Mesendoderm (in vitro differentiated cells): ENCODE data around the gene RECK.

Experiments used
- DNase-seq: peaks from one replicate; pipeline ENCODE4 v3.0.0; 2013
- H2AK5ac ChIP-seq: 2 replicates; pipeline ENCODE4 v1.6.1; 2013; ENCODE audit warnings: low read length, inconsistent platforms
- H2BK120ac ChIP-seq: 2 replicates; pipeline ENCODE4 v1.6.1; 2013; ENCODE audit warnings: low read depth, mild to moderate bottlenecking, low read length, moderate library complexity, mixed read lengths
- H2BK15ac ChIP-seq: replicated peaks from 2 replicates; pipeline ENCODE4 v1.6.1; 2013; ENCODE audit warnings: low read depth, mild to moderate bottlenecking, moderate library complexity
- H2BK5ac ChIP-seq: 2 replicates; pipeline ENCODE4 v1.6.1; 2013; ENCODE audit warnings: low read length, inconsistent platforms
- H3K18ac ChIP-seq: 2 replicates; pipeline ENCODE4 v1.6.1; 2013; ENCODE audit warnings: mild to moderate bottlenecking, low read length, mixed read lengths
- H3K23ac ChIP-seq: one replicate; pipeline ENCODE4 v1.6.1; 2013; ENCODE audit warnings: low read length
- H3K27ac ChIP-seq: 2 replicates; pipeline ENCODE4 v1.5.1; 2013; ENCODE audit warnings: low read depth, mild to moderate bottlenecking, inconsistent platforms, low read length, moderate library complexity
- H3K27me3 ChIP-seq: 2 replicates; pipeline ENCODE4 v1.6.1; 2013; ENCODE audit warnings: low read length, control low read depth, mild to moderate bottlenecking, inconsistent platforms; ENCODE audit not compliant: insufficient read depth, poor library complexity
- H3K36me3 ChIP-seq: 2 replicates; pipeline ENCODE4 v1.6.1; 2013; ENCODE audit warnings: low read length, inconsistent platforms; ENCODE audit not compliant: control insufficient read depth, insufficient read depth
- H3K4ac ChIP-seq: one replicate; pipeline ENCODE4 v1.6.1; 2013; ENCODE audit warnings: low read depth, mild to moderate bottlenecking, low read length, moderate library complexity
- H3K4me1 ChIP-seq: 2 replicates; pipeline ENCODE4 v1.6.1; 2013; ENCODE audit warnings: low read depth, low read length, inconsistent platforms; ENCODE audit not compliant: control insufficient read depth
- H3K4me2 ChIP-seq: 2 replicates; pipeline ENCODE4 v1.6.1; 2013; ENCODE audit warnings: low read length
- H3K4me3 ChIP-seq: 2 replicates; pipeline ENCODE4 v1.5.1; 2013; ENCODE audit warnings: mild to moderate bottlenecking, low read length
- H3K56ac ChIP-seq: one replicate; pipeline ENCODE4 v1.6.1; 2013; ENCODE audit warnings: low read length
- H3K79me1 ChIP-seq: 2 replicates; pipeline ENCODE4 v1.6.1; 2013; ENCODE audit warnings: low read length, inconsistent platforms
- H3K79me2 ChIP-seq: 2 replicates; pipeline ENCODE4 v1.6.1; 2013; ENCODE audit warnings: mild to moderate bottlenecking, low read length; ENCODE audit not compliant: control insufficient read depth, insufficient read depth
- H3K9ac ChIP-seq: 2 replicates; pipeline ENCODE4 v1.6.1; 2013; ENCODE audit warnings: low read length, inconsistent platforms
- H4K5ac ChIP-seq: one replicate; pipeline ENCODE4 v1.6.1; 2013; ENCODE audit warnings: low read length
- H4K8ac ChIP-seq: one replicate; pipeline ENCODE4 v1.6.1; 2013; ENCODE audit warnings: low read depth, mild to moderate bottlenecking, control low read depth, low read length, moderate library complexity
- WGBS: extraction: QIAGEN DNeasy Blood & Tissue Kit; methylation state at CpG from one replicate; pipeline ENCODE4 v1.1.7; 2013; ENCODE audit warnings: low lambda C conversion rate, missing lambda C conversion rate; ENCODE audit not compliant: insufficient coverage; ENCODE audit errors: extremely low coverage; 5-methylcytosine and 5-hydroxymethylcytosine counted together

The RECK gene

GRCh38 chr9:36119476-36119875, 82.8 kb downstream of the RECK start:
- H3K36me3 ChIP-seq = no peaks in the 10 kb centered on the region
- no CpG with 5 or more reads among the region's 7 CpGs for WGBS

DNA sequence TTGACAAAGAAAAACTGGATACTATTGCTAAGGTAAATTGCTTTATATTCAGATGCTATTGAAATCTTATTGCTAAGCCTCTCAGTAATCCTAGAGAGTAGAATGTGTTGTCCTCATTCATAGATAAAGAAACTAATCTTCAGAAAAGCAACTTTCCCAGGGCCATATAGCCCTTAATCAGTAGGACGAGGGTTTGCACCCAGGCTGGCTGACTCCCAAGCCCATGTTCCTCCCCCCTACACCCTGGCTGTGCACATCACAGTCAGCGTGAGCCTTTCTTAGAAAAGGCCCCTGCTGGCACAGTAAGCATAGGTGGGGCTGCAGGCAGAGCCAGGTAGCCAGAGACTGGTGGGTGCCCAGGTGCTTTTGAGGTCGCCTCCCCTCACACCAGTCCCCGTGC, 84.0 kb downstream of the RECK start:
- Histone ChIP-seq H4K5ac (no peak overlapping the region), H2AK5ac (no peak overlapping the region), H2BK15ac (no peak overlapping the region), H2BK120ac (peak overlapping the region; percentile 33), H3K9ac (no peak overlapping the region), H3K4me1 (peaks cover 12% of the 10 kb centered on the region), H4K8ac (no peak overlapping the region), H2BK5ac (peak overlapping the region; percentile 23), H3K18ac (no peak overlapping the region), H3K4ac (peak overlapping the region; percentile 28), H3K23ac (no peak overlapping the region), H3K36me3 (no peaks in the 10 kb centered on the region), H3K79me1 (no peaks in the 10 kb centered on the region), H3K27me3 (no peaks in the 10 kb centered on the region), H3K4me3 (no peak overlapping the region), H3K79me2 (no peaks in the 10 kb centered on the region), H3K56ac (peak overlapping the region; percentile 2), H3K4me2 (no peak overlapping the region), H3K27ac (no peak overlapping the region)
- DNase-seq = no peak
- WGBS = no CpG with 5 or more reads among the region's 4 CpGs

More at GRCh38 chr9:36119476-36119875, 82.8 kb downstream of the RECK start:
- Histone ChIP-seq H3K79me2 (no peaks in the 10 kb centered on the region), H3K9ac (no peak overlapping the region), H4K8ac (no peak overlapping the region), H2BK120ac (no peak overlapping the region), H4K5ac (no peak overlapping the region), H3K56ac (peak overlapping the region; percentile 26), H3K23ac (no peak overlapping the region), H3K18ac (no peak overlapping the region), H3K4me2 (no peak overlapping the region), H3K27me3 (no peaks in the 10 kb centered on the region), H3K4me1 (peaks cover 12% of the 10 kb centered on the region), H2AK5ac (no peak overlapping the region), H3K27ac (no peak overlapping the region), H3K4me3 (no peak overlapping the region), H2BK15ac (no peak overlapping the region), H2BK5ac (no peak overlapping the region), H3K4ac (no peak overlapping the region), H3K79me1 (no peaks in the 10 kb centered on the region)
- peak; percentile 95 for DNase-seq

- no CpG with 5 or more reads among the region's 7 CpGs for WGBS
- H3K4me2 ChIP-seq = no peak overlapping the region
- H3K79me2 ChIP-seq = no peaks in the 10 kb centered on the region
These were observed 85.3 kb downstream of the RECK start for GRCh38 chr9:36121971-36122370.

DNA sequence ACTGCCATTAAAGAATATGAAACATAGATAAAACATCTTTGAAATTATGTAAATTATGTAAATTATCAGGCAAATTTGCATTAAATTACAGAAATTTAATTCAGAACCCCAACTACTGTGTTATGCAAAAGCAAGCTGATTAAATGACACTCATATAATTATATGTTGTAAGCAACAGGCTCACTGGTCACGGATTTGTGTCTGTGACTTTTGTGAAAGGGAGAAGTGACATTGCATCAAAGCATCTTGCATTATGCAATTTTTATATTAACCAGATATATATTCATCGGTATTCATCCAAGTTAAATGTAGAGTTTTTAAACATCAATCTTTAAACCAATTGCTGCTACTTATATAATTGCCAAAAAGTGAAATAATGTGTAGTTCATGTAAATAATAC, 86.8 kb downstream of the RECK start:
- H3K23ac ChIP-seq = no peak overlapping the region
- no peak overlapping the region for H4K8ac ChIP-seq
- H3K4me1 ChIP-seq = peaks cover 7% of the 10 kb centered on the region
- no peaks in the 10 kb centered on the region for H3K79me1 ChIP-seq
- H3K18ac ChIP-seq = no peak overlapping the region
- no peak overlapping the region for H3K56ac ChIP-seq
- H4K5ac ChIP-seq = no peak overlapping the region
- no peak overlapping the region for H2BK120ac ChIP-seq
- no peak overlapping the region for H3K27ac ChIP-seq
- no peak overlapping the region for H2BK5ac ChIP-seq
- H3K9ac ChIP-seq = no peak overlapping the region
- no peak overlapping the region for H3K4me2 ChIP-seq
- H2BK15ac ChIP-seq = no peak overlapping the region
- no peak overlapping the region for H2AK5ac ChIP-seq
- H3K4ac ChIP-seq = no peak overlapping the region
- H3K4me3 ChIP-seq = no peak overlapping the region
- no peaks in the 10 kb centered on the region for H3K36me3 ChIP-seq
- H3K27me3 ChIP-seq = no peaks in the 10 kb centered on the region
- DNase-seq = no peak
- WGBS = no CpG with 5 or more reads among the region's 2 CpGs
- no peaks in the 10 kb centered on the region for H3K79me2 ChIP-seq

More at GRCh38 chr9:36121971-36122370, 85.3 kb downstream of the RECK start:
- Histone ChIP-seq H3K4me3 (no peak overlapping the region), H2BK5ac (no peak overlapping the region), H3K56ac (peak overlapping the region; percentile 2), H4K5ac (no peak overlapping the region), H3K23ac (no peak overlapping the region), H3K18ac (no peak overlapping the region), H2BK120ac (no peak overlapping the region), H3K9ac (no peak overlapping the region), H2BK15ac (no peak overlapping the region), H3K27ac (no peak overlapping the region), H3K4me1 (peaks cover 12% of the 10 kb centered on the region), H3K27me3 (no peaks in the 10 kb centered on the region), H3K4ac (no peak overlapping the region), H3K79me1 (no peaks in the 10 kb centered on the region), H2AK5ac (no peak overlapping the region), H3K36me3 (no peaks in the 10 kb centered on the region), H4K8ac (no peak overlapping the region)
- no peak for DNase-seq

GRCh38 chr9:36125062-36125855, 88.5 kb downstream of the RECK start:
- H3K27ac ChIP-seq = no peak overlapping the region
- peaks cover under 1% of the 10 kb centered on the region for H3K4me1 ChIP-seq
- H3K4me2 ChIP-seq = no peak overlapping the region
- no peak overlapping the region for H3K4ac ChIP-seq
- no peak overlapping the region for H4K8ac ChIP-seq
- no peak overlapping the region for H3K9ac ChIP-seq
- no peak overlapping the region for H4K5ac ChIP-seq
- H3K79me2 ChIP-seq = no peaks in the 10 kb centered on the region
- WGBS = no CpG with 5 or more reads among the region's 10 CpGs
- H3K4me3 ChIP-seq = no peak overlapping the region
- no peak overlapping the region for H3K18ac ChIP-seq
- no peak overlapping the region for H2BK5ac ChIP-seq
- no peak for DNase-seq
- no peak overlapping the region for H2BK120ac ChIP-seq
- H3K79me1 ChIP-seq = no peaks in the 10 kb centered on the region
- H3K27me3 ChIP-seq = no peaks in the 10 kb centered on the region
- H3K56ac ChIP-seq = no peak overlapping the region
- no peak overlapping the region for H2AK5ac ChIP-seq
- H3K23ac ChIP-seq = no peak overlapping the region
- no peak overlapping the region for H2BK15ac ChIP-seq
- H3K36me3 ChIP-seq = no peaks in the 10 kb centered on the region
